ENCODE results near the gene NUP210L. TPM values are rescaled to one million over a fixed set of nuclear protein-coding genes. Genes with fewer than 3 reads are reported as not detected.
A peak's percentile ranks its signal among the peaks of the same experiment; 100 is the strongest.

NUP210L gene
- total RNA-seq, 2 donors from 2014 or later = 0.07 to 0.11 TPM

DNA sequence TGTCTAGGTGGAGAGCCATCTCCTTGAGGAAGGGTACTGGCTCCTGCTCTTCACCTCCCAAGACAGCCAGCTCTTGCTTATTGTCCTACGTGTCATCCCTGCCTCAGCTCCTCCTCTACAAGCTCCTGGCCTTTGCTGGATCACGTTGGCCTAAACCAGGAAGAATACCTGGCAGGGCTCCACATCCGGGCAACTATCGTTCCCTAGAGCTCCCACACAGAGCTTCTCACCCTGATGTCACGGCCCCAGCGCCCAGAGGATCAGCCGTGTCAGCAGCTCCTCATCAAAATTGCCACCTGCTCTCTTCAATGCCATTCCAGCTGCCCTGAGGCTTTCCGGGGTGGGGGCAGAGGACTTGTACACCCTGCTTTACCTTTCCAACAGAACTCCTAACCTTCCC, 38.9 kb upstream of the NUP210L start:
- Histone ChIP-seq H3K9ac (ENCODE audit: extremely low read depth, low read length, poor library complexity, severe bottlenecking) (no peak overlapping the region), H3K27ac (ENCODE audit: low read depth, low read length) (no peak overlapping the region), H3K36me3 (ENCODE audit: control insufficient read depth, insufficient read depth, low read length) (no peaks in the 10 kb centered on the region), H3K4me1 (ENCODE audit: control insufficient read depth, insufficient read depth, low read length) (peaks cover 9% of the 10 kb centered on the region), H3K27me3 (ENCODE audit: control insufficient read depth, insufficient read depth, low read length, poor library complexity, severe bottlenecking) (peaks cover 22% of the 10 kb centered on the region), H3K4me3 (ENCODE audit: low read length) (no peak overlapping the region), H3K9me3 (ENCODE audit: control insufficient read depth, low read length) (no peaks in the 10 kb centered on the region)
- 82 to 84% methylated on average over 6 to 8 of the region's 8 CpGs for WGBS, 2 experiments (ENCODE audit: insufficient coverage in 1 of 2, insufficient read length in 1 of 2)
- Mint-ChIP-seq H3K36me3 (ENCODE audit: low read depth) (no peaks in the 10 kb centered on the region), H3K9me3 (no peaks in the 10 kb centered on the region), H3K27me3 (ENCODE audit: insufficient read depth) (peaks cover 35% of the 10 kb centered on the region), H3K27ac (no peak overlapping the region), H3K4me1 (peaks cover 7% of the 10 kb centered on the region), H3K4me3 (no peak overlapping the region)
- DNase-seq = no peak
- TF ChIP-seq, protein P1, sequence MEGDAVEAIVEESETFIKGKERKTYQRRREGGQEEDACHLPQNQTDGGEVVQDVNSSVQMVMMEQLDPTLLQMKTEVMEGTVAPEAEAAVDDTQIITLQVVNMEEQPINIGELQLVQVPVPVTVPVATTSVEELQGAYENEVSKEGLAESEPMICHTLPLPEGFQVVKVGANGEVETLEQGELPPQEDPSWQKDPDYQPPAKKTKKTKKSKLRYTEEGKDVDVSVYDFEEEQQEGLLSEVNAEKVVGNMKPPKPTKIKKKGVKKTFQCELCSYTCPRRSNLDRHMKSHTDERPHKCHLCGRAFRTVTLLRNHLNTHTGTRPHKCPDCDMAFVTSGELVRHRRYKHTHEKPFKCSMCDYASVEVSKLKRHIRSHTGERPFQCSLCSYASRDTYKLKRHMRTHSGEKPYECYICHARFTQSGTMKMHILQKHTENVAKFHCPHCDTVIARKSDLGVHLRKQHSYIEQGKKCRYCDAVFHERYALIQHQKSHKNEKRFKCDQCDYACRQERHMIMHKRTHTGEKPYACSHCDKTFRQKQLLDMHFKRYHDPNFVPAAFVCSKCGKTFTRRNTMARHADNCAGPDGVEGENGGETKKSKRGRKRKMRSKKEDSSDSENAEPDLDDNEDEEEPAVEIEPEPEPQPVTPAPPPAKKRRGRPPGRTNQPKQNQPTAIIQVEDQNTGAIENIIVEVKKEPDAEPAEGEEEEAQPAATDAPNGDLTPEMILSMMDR (conservative IDR thresholded peaks at IDR 0.05) = no peak

DNA sequence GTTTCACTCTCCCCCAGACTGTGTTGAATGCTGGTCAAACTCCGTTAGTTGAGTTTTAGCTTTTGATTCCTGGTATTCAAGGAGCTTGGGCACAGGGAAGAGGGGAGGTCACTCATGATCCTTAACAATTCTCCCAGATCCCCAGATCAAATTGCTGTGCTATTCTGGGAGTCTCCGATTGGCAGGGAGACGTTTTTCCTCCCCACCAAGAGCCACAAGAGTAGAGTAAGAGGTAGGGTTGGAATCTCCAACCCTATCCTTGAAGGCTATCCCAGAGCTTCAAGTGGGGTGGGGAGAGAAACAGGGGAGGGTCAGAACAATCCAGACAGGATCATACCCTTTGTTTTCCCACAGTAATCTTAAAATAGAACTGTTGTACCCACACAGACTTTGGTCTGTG, 37.6 kb upstream of the NUP210L start:
- H3K9ac ChIP-seq (ENCODE audit: extremely low read depth, low read length, poor library complexity, severe bottlenecking) = no peak overlapping the region
- H3K27me3 Mint-ChIP-seq (ENCODE audit: insufficient read depth) = peaks cover 33% of the 10 kb centered on the region
- no peak overlapping the region for H3K27ac Mint-ChIP-seq
- H3K9me3 Mint-ChIP-seq = no peaks in the 10 kb centered on the region
- 71% methylated on average over 3 of the region's 3 CpGs; no CpG with 5 or more reads in 1 of the 2 experiments for WGBS, 2 experiments (ENCODE audit: insufficient coverage in 1 of 2, insufficient read length in 1 of 2)
- peaks cover 22% of the 10 kb centered on the region for H3K27me3 ChIP-seq (ENCODE audit: control insufficient read depth, insufficient read depth, low read length, poor library complexity, severe bottlenecking)
- no peaks in the 10 kb centered on the region for H3K36me3 Mint-ChIP-seq (ENCODE audit: low read depth)
- peak overlapping the region; percentile 70 for H3K27ac ChIP-seq (ENCODE audit: low read depth, low read length)
- no peak overlapping the region for H3K4me3 Mint-ChIP-seq
- no peak for DNase-seq
- H3K36me3 ChIP-seq (ENCODE audit: control insufficient read depth, insufficient read depth, low read length) = no peaks in the 10 kb centered on the region
- H3K4me1 Mint-ChIP-seq = peaks cover 11% of the 10 kb centered on the region
- no peaks in the 10 kb centered on the region for H3K9me3 ChIP-seq (ENCODE audit: control insufficient read depth, low read length)
- peaks cover 9% of the 10 kb centered on the region for H3K4me1 ChIP-seq (ENCODE audit: control insufficient read depth, insufficient read depth, low read length)
- no peak overlapping the region for H3K4me3 ChIP-seq (ENCODE audit: low read length)
- TF ChIP-seq, protein P1 (conservative IDR thresholded peaks at IDR 0.05) = no peak

DNA sequence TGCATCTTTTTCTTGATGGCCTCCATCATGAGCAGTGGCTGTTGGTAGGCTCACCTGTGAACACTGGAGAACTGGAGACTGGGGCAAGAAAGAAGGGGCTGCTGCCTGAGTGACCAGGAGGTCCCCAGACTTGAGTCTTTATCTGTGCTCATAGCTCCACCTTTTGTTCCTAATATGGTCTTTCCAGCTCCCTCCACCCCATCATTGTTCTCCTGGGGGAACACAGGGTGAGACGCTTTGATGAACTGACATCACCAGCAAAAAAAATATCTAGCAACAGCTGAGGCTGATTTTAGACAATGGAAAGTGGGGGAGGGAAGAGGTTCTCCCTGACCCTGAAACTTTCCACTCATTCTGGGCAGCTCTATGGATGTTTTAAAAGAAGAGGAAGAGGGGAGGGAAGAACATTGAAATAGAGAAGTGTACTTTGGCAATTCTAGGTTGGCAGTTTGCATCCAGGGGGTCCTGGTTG, 37.2 kb upstream of the NUP210L start, which contains the start of gene TPM3:
Gene TPM3 (minus strand): TSS at position 111 of the 472 bp plus-strand sequence. CDS start 82 bp downstream, at position 29.
- H3K9ac ChIP-seq (ENCODE audit: extremely low read depth, low read length, poor library complexity, severe bottlenecking) = no peak within 1 kb of the TSS
- WGBS, 2 experiments (ENCODE audit: insufficient coverage in 1 of 2, insufficient read length in 1 of 2) = 87% methylated on average over 1 of the region's 1 CpG; no CpG with 5 or more reads in 1 of the 2 experiments
- TF ChIP-seq, protein P1 (conservative IDR thresholded peaks at IDR 0.05) = no peak
- H3K36me3 ChIP-seq (ENCODE audit: control insufficient read depth, insufficient read depth, low read length) = no peaks in the 10 kb centered on the region
- H3K4me3 ChIP-seq (ENCODE audit: low read length) = no peak within 1 kb of the TSS
- Mint-ChIP-seq H3K4me3 (no peak within 1 kb of the TSS), H3K27me3 (ENCODE audit: insufficient read depth) (peaks cover 33% of the 10 kb centered on the region), H3K9me3 (no peaks in the 10 kb centered on the region), H3K36me3 (ENCODE audit: low read depth) (no peaks in the 10 kb centered on the region), H3K4me1 (peaks cover 15% of the 10 kb centered on the region), H3K27ac (no peak within 1 kb of the TSS)
- peak within 1 kb of the TSS; percentile 70 for H3K27ac ChIP-seq (ENCODE audit: low read depth, low read length)
- no peaks in the 10 kb centered on the region for H3K9me3 ChIP-seq (ENCODE audit: control insufficient read depth, low read length)
- H3K27me3 ChIP-seq (ENCODE audit: control insufficient read depth, insufficient read depth, low read length, poor library complexity, severe bottlenecking) = peaks cover 22% of the 10 kb centered on the region
- DNase-seq = no peak
- H3K4me1 ChIP-seq (ENCODE audit: control insufficient read depth, insufficient read depth, low read length) = peaks cover 9% of the 10 kb centered on the region

All from endodermal cell (in vitro differentiated cells).